T-helper 1 cell (primary cell): ENCODE data around the gene PTPRE.

Experiments used
- DNase-seq, 5 donors: peaks; one replicate each; pipeline ENCODE4 v3.0.0-alpha.2; 2012 to 2020

The PTPRE gene

DNA sequence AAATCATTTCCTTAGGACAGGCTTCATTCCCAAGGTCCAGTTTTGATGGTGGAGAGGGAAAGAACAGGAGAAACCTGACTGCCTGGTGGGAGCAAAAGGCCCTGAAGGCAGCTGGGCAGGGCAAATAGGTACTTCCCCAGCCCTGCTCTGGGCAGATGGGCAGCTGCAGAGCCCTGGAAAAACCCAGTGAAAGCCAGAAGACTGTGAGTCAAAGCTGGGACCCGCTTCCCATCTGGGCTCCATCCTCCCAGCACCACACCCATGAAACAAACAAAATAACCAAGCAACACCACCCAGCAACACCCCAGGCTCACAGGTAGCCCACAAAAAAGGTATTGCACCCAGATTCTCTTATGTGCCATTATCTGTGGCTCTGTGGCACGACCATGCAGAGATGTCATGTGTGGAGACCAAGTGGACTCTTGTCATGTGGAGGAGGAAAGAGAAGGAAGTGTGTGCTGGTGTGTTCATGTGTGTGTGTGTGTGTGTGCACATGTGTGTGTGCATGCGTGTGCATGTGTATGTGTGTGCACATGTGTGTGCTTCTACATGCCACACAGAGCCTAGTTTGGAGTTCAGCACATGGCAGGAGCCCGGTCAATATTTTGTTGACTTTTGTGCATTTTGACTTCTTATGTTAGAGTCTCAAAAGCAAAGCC is 24.0 kb upstream of the PTPRE start:
- DNase-seq: no peak

DNA sequence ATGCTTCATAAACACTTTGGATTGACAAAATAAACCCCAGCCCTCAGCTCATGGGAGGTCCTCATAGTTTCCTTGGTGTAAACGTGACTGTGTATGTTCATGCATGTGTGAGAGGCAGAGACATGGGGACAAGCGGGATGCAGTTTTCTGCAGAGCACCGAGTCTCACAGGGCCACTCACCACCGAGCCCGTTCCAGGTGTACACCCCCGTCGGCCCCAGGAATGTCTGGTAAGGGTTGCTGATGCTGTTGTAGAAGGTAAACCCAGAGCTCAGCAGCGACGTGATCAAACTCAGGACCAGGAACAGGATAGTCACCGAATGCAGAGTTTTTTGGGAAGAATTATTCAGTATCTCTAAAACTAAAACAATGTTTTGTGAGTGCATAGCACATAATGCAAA is 23.4 kb upstream of the PTPRE start:
- DNase-seq: no peak

DNA sequence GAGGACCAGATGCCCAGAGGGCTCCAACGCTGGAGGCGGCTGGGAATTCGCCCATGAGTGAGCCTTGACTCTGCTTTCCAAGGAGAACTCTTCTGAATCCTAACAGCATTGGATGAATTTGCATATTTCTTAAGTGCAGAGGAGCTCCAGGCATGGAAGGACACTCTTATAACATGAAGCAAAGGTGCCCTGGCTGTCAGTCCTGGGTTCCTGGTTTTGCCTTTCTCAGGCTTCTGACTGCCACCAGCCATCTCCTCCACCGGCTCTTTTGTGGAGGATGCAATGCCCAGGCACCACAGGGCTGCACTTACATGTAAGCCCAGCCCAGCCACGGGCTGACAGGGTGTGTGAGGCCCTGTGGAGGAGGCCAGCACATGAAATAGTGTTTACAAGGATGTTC is 22.4 kb upstream of the PTPRE start:
- DNase-seq: no peak

- no peak for DNase-seq
Measured at GRCh38 chr10:127886371-127887051, 20.4 kb upstream of the PTPRE start.

GRCh38 chr10:127887541-127888415 is 19.1 kb upstream of the PTPRE start:
- no peak for DNase-seq

GRCh38 chr10:127888521-127889312 is 18.2 kb upstream of the PTPRE start:
- DNase-seq: no peak

- DNase-seq: no peak
Measured at GRCh38 chr10:127889605-127890195, 17.2 kb upstream of the PTPRE start.

- no peak for DNase-seq
Measured at GRCh38 chr10:127890216-127890615, 16.7 kb upstream of the PTPRE start.

DNA sequence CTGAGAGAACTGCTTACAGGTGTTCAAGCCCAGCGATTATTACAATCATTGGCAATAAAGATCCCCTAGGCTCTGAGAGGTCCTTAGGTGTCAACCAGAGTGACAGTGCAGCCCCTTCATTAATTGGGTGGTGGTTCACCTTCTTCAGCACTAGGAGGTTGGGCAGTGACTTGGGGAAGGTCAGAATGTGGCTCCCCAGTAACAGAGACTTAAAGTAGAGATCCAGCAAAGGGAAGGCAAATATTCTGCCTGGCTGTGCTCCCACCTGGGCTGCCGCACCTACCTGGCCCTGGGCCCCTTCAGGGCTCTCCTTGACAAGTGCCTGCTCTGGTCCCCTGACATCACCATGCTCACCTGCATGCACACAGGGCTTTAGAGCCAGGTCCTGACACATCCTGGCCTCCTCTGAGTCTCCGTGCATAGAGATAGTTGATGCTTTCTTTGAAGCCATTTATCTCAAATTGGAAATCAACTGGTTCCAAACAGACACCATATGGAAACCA is 16.0 kb upstream of the PTPRE start:
- no peak for DNase-seq

DNA sequence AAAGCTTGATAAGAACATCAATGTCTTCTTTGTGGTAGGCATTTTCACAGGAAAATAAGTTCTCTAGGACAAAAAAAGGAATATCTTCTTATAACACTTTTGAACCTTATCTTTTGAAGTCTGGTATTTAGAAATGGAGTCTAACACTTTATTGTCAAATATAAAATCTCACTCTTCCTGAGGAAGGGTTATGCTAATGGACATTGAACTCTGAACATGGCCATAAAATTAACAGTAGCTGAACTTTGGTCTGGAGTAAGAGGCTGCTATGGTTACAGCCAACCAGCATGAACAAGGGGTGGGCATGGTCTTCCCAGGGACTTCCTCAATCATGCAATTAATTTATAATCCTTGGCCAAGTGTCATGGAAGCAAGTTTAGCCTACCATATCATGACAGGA is 14.2 kb upstream of the PTPRE start, which contains the start of gene CLRN3:
CLRN3 (minus strand) TSS at position 199 of the 400 bp plus-strand sequence; CDS start at position 42, 157 bp downstream.
- no peak for DNase-seq

GRCh38 chr10:127894146-127894545 is 12.8 kb upstream of the PTPRE start:
- DNase-seq: no peak

DNA sequence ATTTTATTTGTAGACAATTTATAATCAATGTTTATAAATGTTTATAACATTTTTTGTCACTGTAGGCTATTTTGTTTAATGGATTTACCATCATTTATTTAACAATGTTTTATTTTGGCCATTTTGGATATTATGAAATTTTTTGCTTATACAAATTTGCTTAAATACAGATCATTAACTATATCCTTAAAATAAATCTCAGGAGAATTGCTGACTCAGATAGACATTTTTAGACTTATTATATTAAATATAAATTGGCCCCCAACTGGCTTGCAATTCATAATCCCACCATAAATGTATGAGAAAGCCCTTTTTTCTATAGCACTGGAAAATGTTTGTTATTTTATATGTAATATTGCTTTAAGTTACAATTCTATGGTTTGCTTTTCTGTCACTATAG is 10.3 kb upstream of the PTPRE start:
- DNase-seq: no peak

GRCh38 chr10:127897177-127897576 is 9.7 kb upstream of the PTPRE start:
- no peak for DNase-seq

- DNase-seq: peak in 1 of 5 donors; percentile 14
Measured at GRCh38 chr10:127899766-127900387, 7.0 kb upstream of the PTPRE start.

- no peak for DNase-seq
Measured at GRCh38 chr10:127903789-127904188, 3.1 kb upstream of the PTPRE start.

- DNase-seq: no peak
Measured at GRCh38 chr10:127904311-127905000, 2.4 kb upstream of the PTPRE start.

GRCh38 chr10:127905001-127905847 is 1.7 kb upstream of the PTPRE start:
- no peak for DNase-seq

- no peak for DNase-seq
Measured at GRCh38 chr10:127905848-127906261, 1.0 kb upstream of the PTPRE start.

DNA sequence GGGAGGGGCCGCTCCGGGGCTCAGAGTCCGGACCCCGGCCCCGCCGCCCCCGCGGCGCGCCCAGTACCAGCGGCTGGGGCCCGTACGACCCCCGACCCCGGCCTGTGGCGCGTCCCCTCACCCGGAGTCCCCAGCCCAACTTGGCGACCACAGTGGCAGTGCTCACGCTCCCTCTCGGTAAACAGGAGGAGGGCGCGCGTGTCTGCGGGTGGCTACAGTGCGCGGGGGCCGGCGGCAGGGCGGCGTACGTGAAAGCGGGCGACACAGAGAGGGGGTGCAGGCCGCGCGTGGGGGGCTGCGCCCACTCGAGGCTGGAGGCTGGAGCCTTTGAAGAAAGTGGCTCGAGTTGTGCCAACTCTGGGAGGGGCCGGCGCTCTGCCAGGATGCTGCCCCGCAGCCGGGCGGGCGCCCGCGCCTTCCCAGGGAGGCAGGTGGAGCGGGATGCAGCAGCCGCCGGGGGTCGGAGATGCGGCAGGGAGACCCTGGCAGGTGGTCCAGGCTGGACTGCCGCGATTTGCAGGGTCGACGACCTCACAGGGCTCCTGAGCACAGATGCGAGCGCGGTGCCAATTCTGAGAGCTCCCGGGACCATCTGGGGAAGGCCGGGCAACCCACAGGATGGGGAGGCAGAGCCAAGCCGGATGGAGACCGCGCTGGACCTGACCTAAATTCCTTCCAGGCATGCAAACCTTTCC is 655 bp downstream of the PTPRE start:
- peak in 1 of 5 donors; percentile 14 for DNase-seq
